KMS-11 (cell line): Measurements from ENCODE around the gene CD93.

Experiments
- H2AFZ ChIP-seq: fragments of 200-600 bp; sonication (generic); 2 replicates; pipeline ENCODE4 v1.6.1; 2016; ENCODE audit warnings: antibody characterized with exemption, mixed run types, low read depth
- H3K27ac ChIP-seq: fragments of 200-600 bp; sonication (generic); 2 replicates; pipeline ENCODE4 v1.6.1; 2016; ENCODE audit warnings: mild to moderate bottlenecking, mixed run types
- H3K27me3 ChIP-seq: fragments of 200-600 bp; sonication (generic); 2 replicates; pipeline ENCODE4 v1.6.1; 2017; ENCODE audit warnings: mild to moderate bottlenecking, low read depth, mixed run types, moderate library complexity; ENCODE audit not compliant: insufficient read depth
- H3K36me3 ChIP-seq: fragments of 200-600 bp; sonication (generic); 2 replicates; pipeline ENCODE4 v1.6.1; 2017; ENCODE audit warnings: mild to moderate bottlenecking, mixed run types; ENCODE audit not compliant: insufficient read depth
- H3K4me1 ChIP-seq: fragments of 200-600 bp; sonication (generic); 2 replicates; pipeline ENCODE4 v1.6.1; 2016; ENCODE audit warnings: mild to moderate bottlenecking, low read depth, mixed run types; ENCODE audit not compliant: poor library complexity, severe bottlenecking
- H3K4me2 ChIP-seq: fragments of 200-600 bp; sonication (generic); 2 replicates; pipeline ENCODE4 v1.7.0; 2016; ENCODE audit warnings: mild to moderate bottlenecking, mixed run types
- H3K4me3 ChIP-seq: fragments of 200-600 bp; sonication (generic); IDR thresholded peaks from 2 replicates; pipeline ENCODE4 v1.6.1; 2017; ENCODE audit warnings: low read depth, low read length, mixed read lengths; ENCODE audit not compliant: insufficient read depth
- H3K79me2 ChIP-seq: fragments of 200-600 bp; sonication (generic); 2 replicates; pipeline ENCODE4 v1.6.1; 2016; ENCODE audit warnings: low read depth, mixed run types; ENCODE audit not compliant: insufficient read depth
- H3K9ac ChIP-seq: fragments of 200-600 bp; sonication (generic); 2 replicates; pipeline ENCODE4 v1.6.1; 2016; ENCODE audit warnings: mild to moderate bottlenecking, mixed run types
- H4K20me1 ChIP-seq: fragments of 200-600 bp; sonication (generic); 2 replicates; pipeline ENCODE4 v1.6.1; 2016; ENCODE audit warnings: mild to moderate bottlenecking, mixed run types; ENCODE audit not compliant: insufficient read depth
- CTCF ChIP-seq: fragments of 200-600 bp; sonication (generic); conservative IDR thresholded peaks from 2 replicates; pipeline ENCODE4 v1.6.1; 2017; ENCODE audit warnings: low read depth, mild to moderate bottlenecking, antibody characterized with exemption, low read length, moderate library complexity, mixed read lengths

The CD93 gene

GRCh38 chr20:23035731-23036130 lies 50.4 kb downstream of the CD93 start:
- Histone ChIP-seq H3K4me3 (no peak overlapping the region), H3K9ac (no peak overlapping the region), H2AFZ (no peak overlapping the region), H4K20me1 (no peaks in the 10 kb centered on the region), H3K4me2 (no peak overlapping the region), H3K27me3 (no peaks in the 10 kb centered on the region), H3K36me3 (no peaks in the 10 kb centered on the region), H3K4me1 (no peaks in the 10 kb centered on the region), H3K79me2 (no peaks in the 10 kb centered on the region), H3K27ac (no peak overlapping the region)
- TF ChIP-seq CTCF = no peak

GRCh38 chr20:23034721-23035671 lies 51.1 kb downstream of the CD93 start, which contains the start of gene SSTR4:
Gene SSTR4 (plus strand): TSS chr20:23035312. CDS start chr20:23035484, 172 bp downstream.
- H3K79me2 ChIP-seq = no peaks in the 10 kb centered on the region
- H3K4me3 ChIP-seq = no peak within 1 kb of the TSS
- no peaks in the 10 kb centered on the region for H3K27me3 ChIP-seq
- no peak within 1 kb of the TSS for H3K9ac ChIP-seq
- no peaks in the 10 kb centered on the region for H3K4me1 ChIP-seq
- H2AFZ ChIP-seq = no peak within 1 kb of the TSS
- no peak for TF ChIP-seq CTCF
- no peak within 1 kb of the TSS for H3K4me2 ChIP-seq
- no peaks in the 10 kb centered on the region for H4K20me1 ChIP-seq
- no peak within 1 kb of the TSS for H3K27ac ChIP-seq
- no peaks in the 10 kb centered on the region for H3K36me3 ChIP-seq

- H3K27ac ChIP-seq = no peak overlapping the region
Measured at GRCh38 chr20:23033918-23034317, 52.2 kb downstream of the CD93 start.

GRCh38 chr20:23032750-23033078 lies 53.4 kb downstream of the CD93 start:
- H3K4me2 ChIP-seq = no peak overlapping the region
- no peak overlapping the region for H3K4me3 ChIP-seq
- H3K79me2 ChIP-seq = no peaks in the 10 kb centered on the region
- no peak overlapping the region for H2AFZ ChIP-seq
- no peaks in the 10 kb centered on the region for H3K27me3 ChIP-seq
- H3K36me3 ChIP-seq = no peaks in the 10 kb centered on the region
- no peaks in the 10 kb centered on the region for H4K20me1 ChIP-seq
- H3K27ac ChIP-seq = no peak overlapping the region
- no peak overlapping the region for H3K9ac ChIP-seq
- H3K4me1 ChIP-seq = no peaks in the 10 kb centered on the region
- no peak for TF ChIP-seq CTCF

More at GRCh38 chr20:23033918-23034317, 52.2 kb downstream of the CD93 start:
- Histone ChIP-seq H3K4me3 (no peak overlapping the region), H3K27me3 (no peaks in the 10 kb centered on the region), H2AFZ (no peak overlapping the region), H3K9ac (no peak overlapping the region), H4K20me1 (no peaks in the 10 kb centered on the region), H3K79me2 (no peaks in the 10 kb centered on the region), H3K4me1 (no peaks in the 10 kb centered on the region), H3K4me2 (no peak overlapping the region), H3K36me3 (no peaks in the 10 kb centered on the region)
- no peak for TF ChIP-seq CTCF
